Endothelial cell of umbilical vein (primary cell): ENCODE results near the gene UST. TPM values are rescaled to one million over a fixed set of nuclear protein-coding genes. Genes with fewer than 3 reads are reported as not detected.

Experiments used
- BruUV-seq: library from RNA; stranded (reverse); fragments of 400-500 nt; replicated peaks from 2 replicates; lab custom pipeline; 2021; lab: Mats Ljungman, UMichigan
- CTCF ChIA-PET: fragments of 300-600, 350-600 bp; sonication (Branson Sonifier 250); formaldehyde crosslinking; loops from one replicate; lab custom pipeline; 2021; ENCODE audit warnings: antibody characterized with exemption, inconsistent platforms; lab: Charles Lee
- POLR2A ChIA-PET: fragments of 300-600, 350-600 bp; sonication (Branson Sonifier 250); formaldehyde crosslinking; loops from one replicate; lab custom pipeline; 2021; ENCODE audit warnings: antibody characterized with exemption, inconsistent platforms; lab: Charles Lee
- DNase-seq: peaks from one replicate; pipeline ENCODE4 v3.0.0-alpha.2; 2011; ENCODE audit warnings: low read depth, low spot score
- FAIRE-seq: peaks from 2 replicates; lab custom pipeline; 2011; peaks lifted over from hg19 to GRCh38; lab: Jason Lieb, UNC
- H2AFZ ChIP-seq: 2 replicates; pipeline ENCODE4 v1.6.0; 2012; ENCODE audit warnings: low read depth, low read length, control low read depth, inconsistent platforms
- H3K27ac ChIP-seq: 2 replicates; pipeline ENCODE4 v1.5.1; 2011; ENCODE audit warnings: low read depth, mild to moderate bottlenecking, control low read depth, low read length, moderate library complexity; ENCODE audit not compliant: insufficient read depth
- H3K27me3 ChIP-seq, 2 experiments: 2 replicates each; pipeline versions ENCODE4 v1.6.0 to v1.6.1; 2011; ENCODE audit warnings: low read length in 2 of 2, mixed read lengths in 1 of 2; ENCODE audit not compliant: control insufficient read depth in 2 of 2, insufficient read depth in 2 of 2
- H3K36me3 ChIP-seq, 2 experiments: 2 replicates in 1 of 2; 3 replicates in 1 of 2; pipeline ENCODE4 v1.5.1; 2011; ENCODE audit warnings: low read length in 2 of 2, mild to moderate bottlenecking in 1 of 2, moderate library complexity in 1 of 2; ENCODE audit not compliant: control insufficient read depth in 2 of 2, insufficient read depth in 2 of 2; ENCODE audit errors: extremely low read depth in 1 of 2
- H3K4me1 ChIP-seq: 3 replicates; pipeline ENCODE4 v1.5.1; 2011; ENCODE audit warnings: mild to moderate bottlenecking, low read length; ENCODE audit not compliant: control insufficient read depth, insufficient read depth; ENCODE audit errors: extremely low read depth
- H3K4me2 ChIP-seq: 2 replicates; pipeline ENCODE4 v1.6.1; 2011; ENCODE audit warnings: low read length, control low read depth, mixed read lengths; ENCODE audit not compliant: insufficient read depth
- H3K4me3 ChIP-seq, 3 experiments: fragments of 200-600 bp in 1 of 3; sonication (generic), shearing (Covaris generic) in 1 of 3; replicated peaks in 1 of 3; 2 replicates each; pipeline ENCODE4 v1.5.1; 2011 to 2016; ENCODE audit warnings: control low read depth in 3 of 3, low read length in 3 of 3, mild to moderate bottlenecking in 2 of 3, inconsistent platforms in 1 of 3, low read depth in 1 of 3, moderate library complexity in 1 of 3; ENCODE audit not compliant: insufficient read depth in 1 of 3
- H3K79me2 ChIP-seq: 2 replicates; pipeline ENCODE4 v1.6.0; 2012; ENCODE audit warnings: low read length, inconsistent platforms; ENCODE audit not compliant: control insufficient read depth, insufficient read depth
- H3K9ac ChIP-seq: replicated peaks from 2 replicates; pipeline ENCODE3; 2011; ENCODE audit warnings: low read length, control low read depth; ENCODE audit not compliant: insufficient read depth; ENCODE audit errors: extremely low read depth
- H3K9me1 ChIP-seq: replicated peaks from 3 replicates; pipeline ENCODE4 v1.6.0; 2011; ENCODE audit warnings: mild to moderate bottlenecking, low read length; ENCODE audit not compliant: control insufficient read depth, insufficient read depth; ENCODE audit errors: extremely low read depth
- H3K9me3 ChIP-seq: replicated peaks from 2 replicates; pipeline ENCODE4 v1.5.1; 2012; ENCODE audit warnings: low read length, inconsistent platforms; ENCODE audit not compliant: control insufficient read depth, insufficient read depth
- H4K20me1 ChIP-seq: replicated peaks from 2 replicates; pipeline ENCODE3; 2011; ENCODE audit warnings: mild to moderate bottlenecking, low read length; ENCODE audit not compliant: control insufficient read depth, insufficient read depth; ENCODE audit errors: extremely low read depth
- CTCF ChIP-seq, 2 donors: IDR thresholded peaks; 1 replicate in 1 of 2; 2 replicates in 1 of 2; pipeline ENCODE4 v1.5.1; 2011; ENCODE audit warnings: low read length in 2 of 2, mild to moderate bottlenecking in 2 of 2, moderate library complexity in 2 of 2, control low read depth in 1 of 2, inconsistent platforms in 1 of 2, low read depth in 1 of 2; ENCODE audit not compliant: insufficient read depth in 1 of 2; ENCODE audit errors: extremely low read depth in 1 of 2
- EZH2 ChIP-seq: IDR thresholded peaks from 2 replicates; pipeline ENCODE4 v1.6.1; 2012; ENCODE audit warnings: borderline replicate concordance, low read depth, mild to moderate bottlenecking, moderate library complexity, low read length, inconsistent platforms; ENCODE audit not compliant: severe bottlenecking
- FOS ChIP-seq: IDR thresholded peaks from 2 replicates; pipeline ENCODE4 v1.6.1; 2011; ENCODE audit warnings: mild to moderate bottlenecking, low read length, moderate library complexity, borderline replicate concordance; ENCODE audit not compliant: insufficient read depth
- GATA2 ChIP-seq: IDR thresholded peaks from 2 replicates; pipeline ENCODE4 v1.7.0; 2011; ENCODE audit warnings: low read depth, mild to moderate bottlenecking, moderate library complexity, mixed read lengths, low read length; ENCODE audit not compliant: insufficient read length, insufficient read depth
- JUN ChIP-seq: IDR thresholded peaks from 2 replicates; pipeline ENCODE4 v1.6.1; 2011; ENCODE audit warnings: borderline replicate concordance, low read depth; ENCODE audit not compliant: insufficient read length, insufficient read depth
- MAX ChIP-seq: IDR thresholded peaks from 2 replicates; pipeline ENCODE4 v1.6.1; 2011; ENCODE audit not compliant: insufficient read depth, insufficient read length
- MYC ChIP-seq: IDR thresholded peaks from one replicate; pipeline ENCODE4 v1.6.1; 2011; ENCODE audit warnings: mild to moderate bottlenecking, low read depth, low read length
- POLR2A ChIP-seq: IDR thresholded peaks from 2 replicates; pipeline ENCODE4 v1.6.1; 2012; ENCODE audit warnings: low read depth, mild to moderate bottlenecking, control low read depth, low read length
- POLR2AphosphoS5 ChIP-seq: IDR thresholded peaks from 2 replicates; pipeline ENCODE4 v1.6.1; 2012; ENCODE audit warnings: low read depth, mild to moderate bottlenecking, control low read depth, low read length, moderate library complexity; ENCODE audit not compliant: insufficient read depth
- dilution Hi-C: fragments of 300-500 bp; cut with MboI; formaldehyde crosslinking; loops from one replicate; pipeline ENCODE4 v1.15.0; 2019; ENCODE audit warnings: low sequenced_read_pairs; ENCODE audit not compliant: extremely low pct_ligation_motif_present
- intact Hi-C: fragments of 100-400 bp; cut with micrococcal nuclease; formaldehyde crosslinking; loops from one replicate; pipeline ENCODE4 v1.10.0; 2022
- polyA plus RNA-seq, 4 experiments: library from polyadenylated mRNA; depleted of rRNA in 3 of 4; stranded (reverse) in 3 of 4; unstranded in 1 of 4; fragments of >200 nt; gene quantifications; 2 replicates each; pipeline versions ENCODE4 v1.2.1 to v1.2.3, GENCODE V29; 2011 to 2012; ENCODE audit warnings: missing spikeins in 1 of 4
- total RNA-seq: library from RNA; stranded (reverse); gene quantifications from 2 replicates; pipeline ENCODE4 v1.2.3, GENCODE V29; 2021

Gene UST
- total and polyA plus RNA-seq, 2 donors (not counting 3 experiments of a cell fraction or from before 2014, with no cell fraction given): 0.26 to 0.84 TPM

- Histone ChIP-seq H3K4me1 (no peaks in the 10 kb centered on the region), H3K4me3 (no peak overlapping the region), H3K27me3 (no peaks in the 10 kb centered on the region), H2AFZ (no peak overlapping the region), H3K27ac (no peak overlapping the region), H3K79me2 (no peaks in the 10 kb centered on the region), H4K20me1 (no peaks in the 10 kb centered on the region), H3K9me1 (no peaks in the 10 kb centered on the region), H3K4me2 (no peak overlapping the region), H3K9ac (no peak overlapping the region), H3K36me3 (no peaks in the 10 kb centered on the region), H3K9me3 (no peaks in the 10 kb centered on the region)
- TF ChIP-seq FOS (no peak), CTCF (IDR thresholded peaks at IDR 0.05; ENCODE audit: extremely low read depth in 1 of 2, insufficient read depth in 1 of 2, low read depth in 1 of 2, low read length in 2 of 2) (peak; percentile 85 to 90)
- dilution Hi-C loops: no loop called here
- BruUV-seq: no TSS peak
- POLR2A ChIA-PET: no interaction called here
- intact Hi-C loops: loop anchor here (1.0 to 5.0 kb wide), 5 partner anchors 116 to 1442 kb away; no protein-coding TSS in a partner anchor
- DNase-seq: peak; percentile 77
- peak; percentile 64 for FAIRE-seq
- CTCF ChIA-PET: interaction anchor here (0.9 to 9.3 kb wide), 4 partner anchors 9 to 388 kb away, joined by 3 to 73 read pairs (median 9); no protein-coding TSS in a partner anchor
Measured at GRCh38 chr6:148947621-148948444, 201.0 kb downstream of the UST start.

- no peaks in the 10 kb centered on the region for H3K27me3 ChIP-seq
- ChIA-PET POLR2A (no interaction called here), CTCF (interaction anchor here (1.0 to 2.6 kb wide), 2 partner anchors 17 to 374 kb away, joined by 3 to 12 read pairs; no protein-coding TSS in a partner anchor)
- no peaks in the 10 kb centered on the region for H3K9me1 ChIP-seq
- intact Hi-C loops: no loop called here
- DNase-seq (no peak), FAIRE-seq (no peak)
- no peaks in the 10 kb centered on the region for H3K9me3 ChIP-seq
- H3K4me3 ChIP-seq: no peak overlapping the region
- no peak overlapping the region for H3K4me2 ChIP-seq
- H2AFZ ChIP-seq: no peak overlapping the region
- no peaks in the 10 kb centered on the region for H3K36me3 ChIP-seq
- H3K79me2 ChIP-seq: no peaks in the 10 kb centered on the region
- no peak overlapping the region for H3K9ac ChIP-seq
- no peaks in the 10 kb centered on the region for H4K20me1 ChIP-seq
- dilution Hi-C loops: no loop called here
- no peaks in the 10 kb centered on the region for H3K4me1 ChIP-seq
- TF ChIP-seq EZH2 (no peak), POLR2AphosphoS5 (no peak), POLR2A (no peak), CTCF (IDR thresholded peaks at IDR 0.05; ENCODE audit: extremely low read depth in 1 of 2, insufficient read depth in 1 of 2, low read depth in 1 of 2, low read length in 2 of 2) (no peak), JUN (no peak), MAX (no peak), FOS (no peak), GATA2 (no peak), MYC (no peak)
- no peak overlapping the region for H3K27ac ChIP-seq
- BruUV-seq: no TSS peak
Measured at GRCh38 chr6:148951662-148952061, 204.8 kb downstream of the UST start.
